K562 (cell line): ENCODE results near the gene RTL1. TPM values are rescaled to one million over a fixed set of nuclear protein-coding genes. Genes with fewer than 3 reads are reported as not detected.

Source experiments
- BDP1 ChIP-seq: IDR thresholded peaks from 3 replicates; pipeline ENCODE4 v1.6.1; 2011; ENCODE audit not compliant: insufficient read length, insufficient read depth
- CBFB ChIP-seq: sonication (generic); formaldehyde crosslinking; IDR thresholded peaks from 2 replicates; pipeline ENCODE4 v1.4.0; 2020; ENCODE audit warnings: mild to moderate bottlenecking, missing genetic modification reagents
- ELF4 ChIP-seq: fragments of 450-650 bp; formaldehyde crosslinking; IDR thresholded peaks from 2 replicates; pipeline ENCODE4 v1.4.0; 2022; ENCODE audit warnings: missing genetic modification characterization
- FOSL1 ChIP-seq: fragments of 200-800 bp; sonication (Bioruptor generic); conservative IDR thresholded peaks from 2 replicates; pipeline ENCODE4 v1.6.1; 2016; ENCODE audit warnings: missing genetic modification characterization, missing compliant biosample characterization
- FOXK2 ChIP-seq, 2 experiments: fragments of 450-650 bp; IDR thresholded peaks in 1 of 2; conservative IDR thresholded peaks in 1 of 2; 2 replicates each; pipeline ENCODE4 v1.6.1; 2016; ENCODE audit warnings: low read depth in 2 of 2, mild to moderate bottlenecking in 1 of 2
- GATAD2A ChIP-seq: fragments of 450-650 bp; IDR thresholded peaks from 2 replicates; pipeline ENCODE4 v1.6.1; 2017
- NFE2 ChIP-seq: IDR thresholded peaks from 2 replicates; pipeline ENCODE4 v1.6.1; 2014; ENCODE audit warnings: antibody characterized with exemption, low read depth
- NR1H2 ChIP-seq: sonication (generic); formaldehyde crosslinking; IDR thresholded peaks from 2 replicates; pipeline ENCODE4 v1.4.0; 2020; ENCODE audit warnings: mild to moderate bottlenecking, missing genetic modification reagents
- RBM25 ChIP-seq: fragments of 200-400 bp; formaldehyde crosslinking; IDR thresholded peaks from 2 replicates; pipeline ENCODE4 v1.6.1; 2018; ENCODE audit warnings: low read length, low read depth, moderate library complexity; ENCODE audit not compliant: severe bottlenecking
- SAP30 ChIP-seq: fragments of 200-600 bp; sonication (generic); IDR thresholded peaks from 2 replicates; pipeline ENCODE4 v1.6.1; 2012; ENCODE audit warnings: borderline replicate concordance, low read depth, mild to moderate bottlenecking, moderate library complexity, low read length, control low read depth, inconsistent platforms; ENCODE audit not compliant: insufficient read depth, poor library complexity, severe bottlenecking
- SIRT6 ChIP-seq: IDR thresholded peaks from one replicate; pipeline ENCODE4 v1.6.1; 2012; ENCODE audit warnings: low read depth, mild to moderate bottlenecking, control low read depth, inconsistent platforms, low read length, moderate library complexity
- SP2 ChIP-seq: IDR thresholded peaks from 2 replicates; pipeline ENCODE4 v1.6.1; 2011; ENCODE audit warnings: mild to moderate bottlenecking, low read depth, low read length, moderate library complexity; ENCODE audit not compliant: poor library complexity, severe bottlenecking; ENCODE audit errors: extremely low read depth
- TAF1 ChIP-seq: IDR thresholded peaks from 2 replicates; pipeline ENCODE4 v1.6.1; 2011; ENCODE audit warnings: mild to moderate bottlenecking, low read length, moderate library complexity; ENCODE audit not compliant: insufficient read depth, control insufficient read depth, severe bottlenecking; ENCODE audit errors: extremely low read depth
- TEAD1 ChIP-seq, 2 experiments: fragments of 450-650 bp in 1 of 2; sonication (generic) in 1 of 2; formaldehyde crosslinking; IDR thresholded peaks; 2 replicates each; pipeline versions ENCODE4 v1.4.0 to v1.8.0; 2020 to 2022; ENCODE audit warnings: mild to moderate bottlenecking in 2 of 2, missing genetic modification reagents in 1 of 2
- ZBTB1 ChIP-seq: sonication (generic); formaldehyde crosslinking; IDR thresholded peaks from 2 replicates; pipeline ENCODE4 v1.8.1; 2023; ENCODE audit warnings: missing genetic modification reagents, low read depth, mild to moderate bottlenecking, borderline replicate concordance
- ZSCAN32 ChIP-seq: fragments of 450-650 bp; formaldehyde crosslinking; IDR thresholded peaks from 2 replicates; pipeline ENCODE4 v1.4.0; 2020; ENCODE audit warnings: mild to moderate bottlenecking, moderate library complexity
- polyA plus RNA-seq, 8 experiments: library from polyadenylated mRNA; depleted of rRNA in 4 of 8; stranded (reverse) in 5 of 8; unstranded in 3 of 8; fragments of >200 nt; fragmentation: Nextera tagmentation in 2 of 8; fragmentation: Illumina TruSeq in 1 of 8; extraction: Ambion mirVana in 2 of 8; extraction: Trizol in 1 of 8; gene quantifications; 2 replicates each; pipeline versions ENCODE4 v1.2.1 to v1.2.3, GENCODE V29; 2011 to 2014; ENCODE audit warnings: inconsistent platforms in 1 of 8, missing spikeins in 1 of 8
- total RNA-seq, 7 experiments: library from RNA; depleted of rRNA in 6 of 7; stranded (reverse); fragments of >200 nt in 6 of 7; fragmentation: Illumina TruSeq in 2 of 7; extraction: Trizol in 2 of 7; gene quantifications; 2 replicates each; pipeline versions ENCODE4 v1.2.1 to v1.2.3, GENCODE V29; 2011 to 2021; ENCODE audit warnings: low replicate concordance in 1 of 7
- TF ChIP-seq, protein P1 (sequence below): IDR thresholded peaks from 2 replicates; pipeline ENCODE4 v1.6.1; 2011; ENCODE audit warnings: borderline replicate concordance, low read depth, mild to moderate bottlenecking, moderate library complexity, low read length; ENCODE audit not compliant: insufficient read depth, poor library complexity, severe bottlenecking
- TF ChIP-seq, protein P2 (sequence below): sonication (generic); formaldehyde crosslinking; IDR thresholded peaks from 2 replicates; pipeline ENCODE4 v1.8.0; 2022; ENCODE audit warnings: mild to moderate bottlenecking, missing genetic modification reagents
- TF ChIP-seq, protein P3 (sequence below): sonication (generic); formaldehyde crosslinking; IDR thresholded peaks from 2 replicates; pipeline ENCODE4 v1.8.0; 2022; ENCODE audit warnings: mild to moderate bottlenecking, missing genetic modification reagents, borderline replicate concordance
- TF ChIP-seq, protein P4 (sequence below), 2 experiments: IDR thresholded peaks; 2 replicates each; pipeline ENCODE4 v1.6.1; 2011; ENCODE audit warnings: borderline replicate concordance in 1 of 2, control low read depth in 1 of 2, low read depth in 1 of 2, low read length in 1 of 2, mild to moderate bottlenecking in 1 of 2, mixed read lengths in 1 of 2, moderate library complexity in 1 of 2; ENCODE audit not compliant: insufficient read depth in 1 of 2, insufficient read length in 1 of 2, poor library complexity in 1 of 2, severe bottlenecking in 1 of 2; ENCODE audit errors: extremely low read depth in 1 of 2

The RTL1 gene
- total and polyA plus RNA-seq, 9 of the 15 experiments (the other 6 are each of a cell fraction or from before 2014, with no cell fraction given): not detected

DNA sequence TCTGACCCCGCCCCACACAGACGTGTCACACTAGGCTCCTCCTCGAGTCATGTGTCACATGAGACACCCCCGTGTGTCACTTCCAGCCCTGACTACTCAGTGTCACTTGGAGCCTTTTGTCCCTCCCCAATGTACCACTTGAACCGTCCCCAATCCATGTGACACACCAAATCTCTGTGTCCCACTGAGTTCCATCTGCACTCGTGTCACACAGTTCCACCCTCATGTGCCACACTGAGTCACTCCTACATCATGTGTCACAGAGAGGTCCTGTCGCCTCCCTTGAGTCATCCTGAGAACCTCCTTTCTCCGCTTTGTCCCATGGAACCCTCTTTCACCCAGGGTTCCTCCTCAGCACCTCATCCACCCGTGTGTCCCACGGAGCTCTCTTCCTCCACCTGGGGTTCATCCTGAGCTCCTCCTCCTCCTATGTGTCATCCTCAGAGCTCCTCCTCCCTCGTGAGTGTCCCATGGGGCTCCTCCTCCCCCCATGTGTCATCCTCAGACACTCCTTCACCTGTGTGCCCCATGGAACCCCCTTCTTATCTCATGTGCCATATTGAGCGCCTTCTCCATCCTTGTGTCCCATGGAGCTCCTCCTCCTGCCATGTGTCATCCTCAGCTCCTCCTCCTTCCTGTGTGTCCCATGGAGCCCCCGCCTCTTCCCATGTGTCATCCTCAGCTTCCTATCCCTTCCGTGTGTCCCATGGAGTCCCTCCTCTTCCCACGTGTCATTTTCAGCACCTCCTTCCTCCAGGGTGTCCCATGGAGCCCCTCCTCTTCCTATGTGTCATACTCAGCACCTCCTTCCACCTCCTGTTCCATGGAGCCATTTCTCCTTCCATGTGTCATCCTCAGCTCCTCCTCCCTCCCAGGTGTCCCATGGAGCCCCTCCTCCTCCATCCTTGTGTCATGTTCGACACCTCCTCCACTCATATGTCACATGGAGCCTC is 32.0 kb downstream of the RTL1 start (continued):
- TF ChIP-seq, protein P1, sequence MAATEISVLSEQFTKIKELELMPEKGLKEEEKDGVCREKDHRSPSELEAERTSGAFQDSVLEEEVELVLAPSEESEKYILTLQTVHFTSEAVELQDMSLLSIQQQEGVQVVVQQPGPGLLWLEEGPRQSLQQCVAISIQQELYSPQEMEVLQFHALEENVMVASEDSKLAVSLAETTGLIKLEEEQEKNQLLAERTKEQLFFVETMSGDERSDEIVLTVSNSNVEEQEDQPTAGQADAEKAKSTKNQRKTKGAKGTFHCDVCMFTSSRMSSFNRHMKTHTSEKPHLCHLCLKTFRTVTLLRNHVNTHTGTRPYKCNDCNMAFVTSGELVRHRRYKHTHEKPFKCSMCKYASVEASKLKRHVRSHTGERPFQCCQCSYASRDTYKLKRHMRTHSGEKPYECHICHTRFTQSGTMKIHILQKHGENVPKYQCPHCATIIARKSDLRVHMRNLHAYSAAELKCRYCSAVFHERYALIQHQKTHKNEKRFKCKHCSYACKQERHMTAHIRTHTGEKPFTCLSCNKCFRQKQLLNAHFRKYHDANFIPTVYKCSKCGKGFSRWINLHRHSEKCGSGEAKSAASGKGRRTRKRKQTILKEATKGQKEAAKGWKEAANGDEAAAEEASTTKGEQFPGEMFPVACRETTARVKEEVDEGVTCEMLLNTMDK: no peak
- TF ChIP-seq GATAD2A (no peak), ZBTB1 (CRISPR knock-in tag) (no peak), FOXK2 (conservative IDR thresholded peaks at IDR 0.05 in 1 of 2, IDR thresholded peaks at IDR 0.05 in 1 of 2; ENCODE audit: low read depth in 2 of 2) (peak; percentile 83 to 88), SIRT6 (no peak), NFE2 (no peak), RBM25 (no peak), SAP30 (no peak), ELF4 (CRISPR knock-in tag) (no peak), CBFB (CRISPR knock-in tag) (no peak), TAF1 (no peak), FOSL1 (tag) (peak; percentile 88), TEAD1 (CRISPR knock-in tag; IDR thresholded peaks at IDR 0.05) (no peak), SP2 (no peak), NR1H2 (no peak), BDP1 (no peak), ZSCAN32 (CRISPR knock-in tag) (no peak)
- TF ChIP-seq, protein P2, sequence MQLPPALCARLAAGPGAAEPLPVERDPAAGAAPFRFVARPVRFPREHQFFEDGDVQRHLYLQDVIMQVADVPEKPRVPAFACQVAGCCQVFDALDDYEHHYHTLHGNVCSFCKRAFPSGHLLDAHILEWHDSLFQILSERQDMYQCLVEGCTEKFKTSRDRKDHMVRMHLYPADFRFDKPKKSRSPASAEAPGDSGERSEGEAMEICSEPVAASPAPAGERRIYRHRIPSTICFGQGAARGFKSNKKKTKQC (CRISPR knock-in tag): no peak
- TF ChIP-seq, protein P3, sequence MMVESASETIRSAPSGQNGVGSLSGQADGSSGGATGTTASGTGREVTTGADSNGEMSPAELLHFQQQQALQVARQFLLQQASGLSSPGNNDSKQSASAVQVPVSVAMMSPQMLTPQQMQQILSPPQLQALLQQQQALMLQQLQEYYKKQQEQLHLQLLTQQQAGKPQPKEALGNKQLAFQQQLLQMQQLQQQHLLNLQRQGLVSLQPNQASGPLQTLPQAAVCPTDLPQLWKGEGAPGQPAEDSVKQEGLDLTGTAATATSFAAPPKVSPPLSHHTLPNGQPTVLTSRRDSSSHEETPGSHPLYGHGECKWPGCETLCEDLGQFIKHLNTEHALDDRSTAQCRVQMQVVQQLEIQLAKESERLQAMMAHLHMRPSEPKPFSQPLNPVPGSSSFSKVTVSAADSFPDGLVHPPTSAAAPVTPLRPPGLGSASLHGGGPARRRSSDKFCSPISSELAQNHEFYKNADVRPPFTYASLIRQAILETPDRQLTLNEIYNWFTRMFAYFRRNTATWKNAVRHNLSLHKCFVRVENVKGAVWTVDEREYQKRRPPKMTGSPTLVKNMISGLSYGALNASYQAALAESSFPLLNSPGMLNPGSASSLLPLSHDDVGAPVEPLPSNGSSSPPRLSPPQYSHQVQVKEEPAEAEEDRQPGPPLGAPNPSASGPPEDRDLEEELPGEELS (CRISPR knock-in tag): no peak
- TF ChIP-seq, protein P4, sequence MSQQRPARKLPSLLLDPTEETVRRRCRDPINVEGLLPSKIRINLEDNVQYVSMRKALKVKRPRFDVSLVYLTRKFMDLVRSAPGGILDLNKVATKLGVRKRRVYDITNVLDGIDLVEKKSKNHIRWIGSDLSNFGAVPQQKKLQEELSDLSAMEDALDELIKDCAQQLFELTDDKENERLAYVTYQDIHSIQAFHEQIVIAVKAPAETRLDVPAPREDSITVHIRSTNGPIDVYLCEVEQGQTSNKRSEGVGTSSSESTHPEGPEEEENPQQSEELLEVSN (IDR thresholded peaks at IDR 0.05; ENCODE audit: borderline replicate concordance in 1 of 2, extremely low read depth in 1 of 2, insufficient read depth in 1 of 2, insufficient read length in 1 of 2, low read depth in 1 of 2, low read length in 1 of 2, poor library complexity in 1 of 2, severe bottlenecking in 1 of 2): peak; percentile 33 to 52
